ENCODE data around the gene FAM124B. TPM values are rescaled to one million over a fixed set of nuclear protein-coding genes. Genes with fewer than 3 reads are reported as not detected.

The FAM124B gene
- polyA plus RNA-seq, 1 of the 3 experiments (the other 2 are of a cell fraction): not detected

Other genes with a start within 250 kb of the FAM124B start
- gene CUL3, start 183.3 kb upstream of the FAM124B start, polyA plus RNA-seq (2012; rRNA removed): 17.0 and 17.3 TPM in 2 replicates